Measurements from ENCODE around the gene TMEM243.

Gene TMEM243, protein sequence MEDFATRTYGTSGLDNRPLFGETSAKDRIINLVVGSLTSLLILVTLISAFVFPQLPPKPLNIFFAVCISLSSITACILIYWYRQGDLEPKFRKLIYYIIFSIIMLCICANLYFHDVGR

GRCh38 chr7:87219545-87220025, at the start of gene TMEM243:
Gene TMEM243, minus strand, starts transcription at chr7:87219732. Its CDS starts 229 bp downstream, at chr7:87219503.
- no peak for TF ChIP-seq CTCF (IDR thresholded peaks at IDR 0.05)

- no peak for TF ChIP-seq CTCF (IDR thresholded peaks at IDR 0.05)
Observed at GRCh38 chr7:87267239-87267900, 47.8 kb upstream of the TMEM243 start.

DNA sequence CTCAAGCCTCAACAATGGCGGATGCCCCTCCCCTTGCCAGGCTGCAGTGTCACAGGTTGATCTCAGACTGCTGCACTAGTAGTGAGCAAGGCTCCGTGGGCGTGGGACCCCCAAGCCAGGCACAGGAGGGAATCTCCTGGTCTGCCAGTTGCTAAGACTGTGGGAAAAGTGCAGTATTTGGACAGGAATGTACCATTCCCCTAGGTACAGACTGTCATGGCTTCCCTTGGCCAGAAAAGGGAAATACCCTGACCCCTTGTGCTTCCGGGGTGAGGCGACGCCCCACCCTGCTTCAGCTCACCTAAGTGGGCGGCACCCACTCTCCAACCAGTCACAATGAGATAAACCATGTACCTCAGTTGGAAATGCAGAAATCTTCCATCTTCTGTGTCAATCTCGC, 44.0 kb upstream of the TMEM243 start:
- TF ChIP-seq CTCF (IDR thresholded peaks at IDR 0.05): no peak

- TF ChIP-seq CTCF (IDR thresholded peaks at IDR 0.05): no peak
Observed at GRCh38 chr7:87253589-87254087, 34.1 kb upstream of the TMEM243 start.

DNA sequence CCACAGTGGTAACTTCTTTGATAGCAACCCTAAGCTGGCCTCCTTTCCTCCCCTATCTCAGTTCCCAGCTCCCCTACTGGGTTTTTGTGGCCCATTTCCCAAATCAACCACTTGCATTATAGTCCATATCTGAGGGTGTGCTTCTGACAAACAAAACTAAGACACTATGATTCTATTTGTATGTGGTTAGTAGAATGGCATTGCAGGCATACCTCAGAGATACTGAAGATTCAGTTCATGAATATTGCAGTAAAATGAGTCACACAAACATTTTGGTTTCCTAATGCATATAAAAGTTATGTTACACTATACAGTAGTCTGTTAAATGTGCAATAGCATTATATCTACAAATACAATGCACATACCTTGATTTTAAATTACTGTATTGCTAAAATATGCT, 15.4 kb upstream of the TMEM243 start:
- TF ChIP-seq CTCF (IDR thresholded peaks at IDR 0.05): no peak

- TF ChIP-seq CTCF (IDR thresholded peaks at IDR 0.05): no peak
Observed at GRCh38 chr7:87231711-87232110, 12.2 kb upstream of the TMEM243 start.

DNA sequence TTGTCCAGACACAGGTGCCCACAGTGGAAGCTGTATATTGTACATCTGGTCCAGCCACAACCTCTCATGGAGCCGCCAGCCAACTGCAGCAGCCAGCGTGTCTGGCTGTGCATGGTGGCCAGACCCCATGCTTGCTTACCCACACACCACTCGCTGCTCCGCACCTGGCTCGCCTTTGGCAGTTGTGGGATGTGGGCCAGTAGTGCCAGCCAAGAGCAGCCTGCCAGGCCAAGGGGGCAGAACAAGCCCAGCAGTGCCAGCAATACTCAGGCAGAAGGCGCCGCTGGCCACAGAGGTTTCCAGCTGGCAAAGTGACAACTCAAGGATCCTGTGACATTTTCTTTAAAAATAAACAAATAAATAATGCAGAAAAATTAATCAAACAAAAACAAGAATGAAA, 11.7 kb upstream of the TMEM243 start:
- no peak for TF ChIP-seq CTCF (IDR thresholded peaks at IDR 0.05)

Measured in LNCAP (cell line).